HG02571 (cell line): ENCODE measurements around the gene RYR1.
"Not testable (repeated sequence)": the region's sequence is repeated elsewhere in the genome, so short reads cannot be mapped to it uniquely, and the experiment has no call there.

Experiments
- ATAC-seq: cut with Tn5 transposase; IDR thresholded peaks from one replicate; pipeline ENCODE4 v1.9.1; 2021; ENCODE audit warnings: mild to moderate bottlenecking, moderate library complexity; ENCODE audit not compliant: unreplicated experiment

RYR1 gene

DNA sequence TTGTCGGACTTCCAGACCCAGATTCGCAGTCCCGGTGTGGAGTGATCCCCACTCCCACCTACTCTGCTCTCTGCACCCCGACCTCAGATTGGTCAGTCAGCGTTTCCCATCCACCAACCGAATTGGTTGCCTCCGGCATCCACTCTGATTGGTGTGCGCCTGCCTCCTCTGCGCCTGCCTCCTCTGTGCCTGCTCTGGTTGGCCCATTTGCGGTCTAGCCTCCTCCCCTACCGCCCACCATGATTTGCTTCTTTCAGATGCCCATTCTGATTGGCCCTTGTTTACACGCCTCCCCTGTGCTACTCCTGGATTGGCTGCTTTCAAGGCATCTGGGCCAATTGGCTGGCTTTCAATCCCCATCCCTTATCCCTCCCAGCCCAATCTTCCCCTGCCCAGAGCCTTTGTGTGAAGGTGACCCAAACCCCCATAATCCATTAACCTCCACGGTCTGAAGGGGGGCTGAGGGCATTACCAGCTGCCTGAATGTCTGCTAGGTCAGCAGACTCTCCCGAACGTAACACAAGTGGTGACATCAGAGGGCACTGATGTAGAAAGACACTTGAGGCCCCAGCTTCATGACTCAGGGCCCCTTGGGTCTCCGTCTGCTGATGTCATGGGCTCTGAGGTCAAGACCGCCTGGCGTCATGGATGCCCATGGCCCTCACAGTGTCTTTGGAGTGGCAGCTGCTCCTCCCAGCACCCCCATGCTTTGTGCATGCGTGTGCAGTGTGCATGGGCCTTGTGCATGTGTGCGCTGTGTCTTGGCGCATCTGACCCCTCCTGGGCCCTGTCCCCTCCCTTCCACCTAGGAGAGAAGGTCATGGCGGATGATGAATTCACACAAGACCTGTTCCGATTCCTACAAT, 103.8 kb downstream of the RYR1 start:
- no peak for ATAC-seq

DNA sequence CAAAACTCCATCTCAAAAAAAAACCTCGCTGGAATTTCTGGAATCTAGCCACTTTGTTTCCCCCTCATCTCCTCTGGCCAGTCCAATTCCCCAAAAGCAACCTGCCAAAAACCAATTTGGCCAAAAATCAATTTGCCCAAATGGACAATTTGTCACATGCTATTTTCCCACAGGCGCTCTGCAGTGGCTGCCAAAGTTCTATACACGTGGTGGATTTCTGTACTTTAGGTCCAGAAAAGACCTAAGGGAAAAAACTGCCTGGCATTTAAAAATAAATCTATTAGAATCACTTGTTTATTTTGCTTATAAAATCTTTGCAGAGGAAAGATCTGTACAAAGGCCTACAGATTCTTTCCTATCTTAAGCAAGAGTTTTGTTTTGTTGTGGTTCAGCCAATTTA, 104.9 kb downstream of the RYR1 start:
- ATAC-seq: no peak

DNA sequence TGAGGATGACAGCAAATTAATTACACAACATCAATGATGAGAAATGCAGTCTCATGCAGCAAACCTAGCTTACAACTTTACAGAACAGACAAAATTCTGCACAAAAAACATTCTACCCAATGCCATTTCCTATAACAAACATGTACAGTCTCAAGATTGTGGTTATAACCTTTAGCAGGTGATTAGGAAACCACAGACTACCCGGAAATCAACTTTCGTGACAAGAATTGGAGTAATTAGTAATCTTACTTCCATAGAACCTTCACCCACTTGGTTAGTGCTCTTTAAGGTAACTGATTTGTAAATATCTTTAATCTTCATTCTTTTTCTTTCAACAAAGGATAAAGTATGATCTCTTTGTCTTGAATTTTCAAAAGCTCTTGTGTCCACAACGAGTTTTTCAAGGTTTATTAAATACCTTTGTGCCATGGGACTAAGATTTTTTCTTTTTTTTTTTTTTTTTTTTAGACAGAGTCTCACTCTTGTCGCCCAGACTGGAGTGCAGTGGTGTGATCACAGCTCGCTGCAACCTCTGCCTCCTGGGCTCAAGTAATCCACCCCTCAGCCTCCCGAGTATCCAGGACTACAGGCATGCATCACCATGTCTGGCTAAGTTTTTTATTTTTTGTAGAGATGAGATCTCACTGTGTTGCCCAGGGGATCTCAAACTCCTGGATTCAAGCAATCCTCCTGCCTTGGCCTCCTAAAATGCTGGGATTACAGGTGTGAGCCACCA, 105.5 kb downstream of the RYR1 start:
- no peak for ATAC-seq

DNA sequence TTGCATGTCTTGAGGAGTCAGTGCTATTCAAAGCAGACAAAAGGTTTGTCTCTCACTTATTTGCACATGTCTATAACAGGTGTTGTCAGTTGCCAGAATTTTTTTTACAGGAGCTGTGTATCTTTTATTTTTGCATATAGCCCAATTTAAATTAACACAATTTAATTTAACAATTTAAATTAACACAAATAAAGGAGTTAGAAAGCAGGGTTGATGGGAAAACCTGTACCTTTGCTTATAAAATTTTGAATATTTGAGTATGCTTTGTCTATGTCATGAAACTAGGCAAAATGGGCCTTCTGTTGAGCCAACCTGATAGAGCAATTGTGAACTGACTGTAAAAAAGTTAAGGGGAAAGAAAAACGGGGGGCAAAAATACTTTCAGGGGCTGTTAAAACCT, 106.3 kb downstream of the RYR1 start:
- no peak for ATAC-seq

DNA sequence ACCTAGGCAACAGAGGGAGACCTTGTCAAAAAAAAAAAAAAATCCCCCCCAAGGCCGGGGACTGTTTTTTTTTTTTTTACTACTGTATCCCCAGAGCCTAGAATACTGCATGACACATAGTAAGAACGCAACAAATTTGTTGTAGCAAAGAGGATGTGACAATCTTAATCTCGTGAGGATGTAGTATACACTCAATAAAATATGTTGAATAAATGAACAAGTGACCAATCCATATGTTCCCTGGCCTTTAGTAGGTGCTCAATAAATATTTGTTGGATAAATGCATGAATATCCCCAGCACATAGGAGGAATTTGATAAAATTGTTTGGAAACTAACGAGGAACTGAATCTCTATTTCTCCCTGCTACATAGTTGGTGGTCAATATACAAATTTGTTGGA, 108.5 kb downstream of the RYR1 start:
- ATAC-seq: no peak

DNA sequence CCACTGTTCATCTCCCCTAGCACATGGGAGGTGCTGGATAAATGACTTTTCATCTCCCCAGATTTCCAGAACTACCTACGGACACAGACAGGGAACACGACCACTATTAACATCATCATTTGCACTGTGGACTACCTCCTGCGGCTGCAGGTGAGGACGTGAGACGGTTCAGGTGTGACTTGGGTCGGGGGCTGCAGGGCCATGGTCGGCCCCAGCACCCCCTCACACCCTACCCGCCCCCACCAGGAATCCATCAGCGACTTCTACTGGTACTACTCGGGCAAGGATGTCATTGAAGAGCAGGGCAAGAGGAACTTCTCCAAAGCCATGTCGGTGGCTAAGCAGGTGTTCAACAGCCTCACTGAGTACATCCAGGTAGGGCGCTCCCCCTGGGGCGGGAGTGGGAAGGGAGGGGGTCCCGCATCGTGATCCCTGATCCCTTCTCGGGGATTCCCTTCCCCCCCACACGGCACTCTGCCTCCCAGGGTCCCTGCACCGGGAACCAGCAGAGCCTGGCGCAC, 109.9 kb downstream of the RYR1 start:
- no peak for ATAC-seq

DNA sequence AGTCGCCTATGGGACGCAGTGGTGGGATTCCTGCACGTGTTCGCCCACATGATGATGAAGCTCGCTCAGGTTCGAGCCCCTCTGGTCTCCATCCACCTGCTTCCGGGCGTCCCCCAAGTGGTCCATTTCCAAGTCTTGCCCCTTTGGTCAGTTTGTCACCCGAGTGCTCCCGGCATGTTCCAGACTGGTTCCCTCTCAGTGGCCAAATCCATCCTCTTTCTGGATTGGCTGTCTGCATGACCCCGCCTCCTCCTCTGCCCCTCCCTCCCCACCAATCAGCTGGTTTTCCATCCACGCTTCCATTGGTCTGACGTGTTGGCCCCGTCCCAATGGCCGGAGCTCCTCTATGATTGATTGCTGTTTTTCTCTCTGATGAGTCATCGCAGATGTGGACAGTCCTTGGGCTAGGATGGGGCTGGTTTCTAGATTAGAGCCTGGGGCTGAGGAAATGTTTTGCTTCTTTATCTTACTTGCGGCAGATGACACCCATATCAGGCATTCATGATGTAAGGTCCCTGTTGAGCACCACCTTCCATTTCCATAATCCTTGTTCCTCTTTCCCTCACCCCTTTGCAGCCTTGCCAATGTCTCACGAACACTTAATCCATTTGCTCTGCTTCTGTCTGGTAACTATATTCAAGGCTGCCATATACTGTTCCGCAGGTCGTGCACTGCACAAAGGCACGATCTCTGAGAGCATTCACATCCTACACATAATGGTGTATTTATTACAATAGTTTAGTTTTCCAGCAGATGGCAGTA, 110.5 kb downstream of the RYR1 start:
- no peak for ATAC-seq

DNA sequence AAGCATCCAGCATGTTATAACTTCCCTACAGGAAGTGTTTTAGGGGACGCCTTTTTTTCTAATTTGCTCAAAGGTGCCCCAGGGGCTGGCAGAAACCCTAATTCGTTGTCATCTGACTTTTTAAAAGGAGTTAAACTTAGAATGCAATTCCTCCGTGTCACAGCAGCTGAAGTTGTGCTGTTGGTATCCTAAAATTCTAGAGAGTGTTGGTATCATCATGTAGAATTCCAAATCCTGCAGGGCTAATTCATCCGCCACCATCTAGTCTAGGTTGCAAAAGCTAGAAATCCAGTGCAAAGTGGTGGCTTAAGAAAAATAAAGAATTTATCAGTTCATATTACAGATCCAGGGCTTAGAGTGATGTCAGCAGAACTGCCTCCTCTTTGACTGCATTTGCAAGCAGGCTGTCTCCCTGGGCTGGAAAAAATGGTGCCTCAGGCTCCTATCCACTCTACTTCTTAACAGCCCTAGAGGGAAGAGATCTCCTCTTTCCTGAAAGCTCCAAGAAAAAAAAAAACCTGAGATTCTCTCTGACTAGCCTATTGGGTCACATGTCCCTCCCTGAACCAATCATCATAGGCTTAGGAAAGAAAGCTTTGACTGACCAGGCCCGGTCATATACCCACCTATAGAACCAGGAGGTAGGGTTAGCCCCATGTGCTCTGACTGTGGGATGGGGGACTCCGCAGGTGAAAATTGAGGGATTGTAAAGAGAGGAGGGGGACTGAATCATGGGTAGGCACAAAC, 111.3 kb downstream of the RYR1 start:
- ATAC-seq: no peak

DNA sequence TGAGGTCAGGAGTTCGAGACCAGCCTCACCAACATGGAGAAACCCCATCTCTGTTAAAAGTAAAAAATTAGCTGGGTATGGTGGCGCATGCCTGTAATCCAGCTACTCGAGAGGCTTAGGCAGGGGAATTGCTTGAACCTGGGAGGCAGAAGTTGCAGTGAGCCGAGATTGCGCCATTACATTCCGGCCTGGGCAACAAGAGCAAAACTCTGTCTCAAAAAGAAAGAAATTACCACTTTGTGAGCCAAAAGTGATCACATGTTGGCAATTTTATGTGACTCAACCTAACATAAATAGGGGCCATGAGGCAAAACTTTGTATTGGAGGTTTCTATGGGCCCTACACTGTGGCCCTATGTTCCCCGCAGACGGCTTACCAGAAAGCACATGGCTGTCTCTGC, 112.1 kb downstream of the RYR1 start:
- no peak for ATAC-seq

DNA sequence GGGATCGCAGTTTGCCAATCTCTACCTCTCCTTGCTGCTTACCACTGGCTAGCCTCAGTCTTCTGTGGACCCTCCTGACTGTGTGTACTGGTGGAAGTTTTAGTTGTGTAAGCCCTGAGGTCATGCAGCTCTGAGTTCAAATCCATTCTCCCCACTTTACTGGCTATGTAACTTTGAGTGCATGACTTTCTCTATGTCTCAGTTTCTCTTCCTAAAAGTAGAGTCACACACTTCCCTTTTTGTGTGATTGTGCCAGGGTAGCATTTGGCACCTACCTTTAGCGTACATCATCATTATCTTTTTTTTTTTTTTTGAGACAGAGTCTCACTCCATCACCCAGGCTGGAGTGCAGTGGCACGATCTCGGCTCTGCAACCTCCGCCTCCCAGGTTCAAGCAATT, 113.9 kb downstream of the RYR1 start:
- no peak for ATAC-seq

DNA sequence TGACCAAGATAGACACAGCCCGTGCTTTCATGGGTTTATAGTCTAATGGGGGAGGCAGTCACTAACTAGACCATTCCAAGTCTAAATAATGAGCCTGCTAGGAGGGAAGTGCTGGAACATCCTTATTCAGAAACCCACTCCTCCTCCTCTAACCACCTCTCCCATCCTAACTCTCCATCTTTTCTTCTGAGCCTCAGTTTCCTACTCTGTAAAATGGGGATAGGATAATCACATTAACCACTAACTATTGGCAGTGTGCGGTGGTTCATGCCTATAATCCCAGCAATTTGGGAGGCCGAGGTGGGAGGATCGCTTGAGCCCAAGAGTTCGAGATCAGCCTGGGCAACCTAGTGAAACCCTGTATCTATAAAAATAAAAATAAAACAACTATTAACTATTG, 115.6 kb downstream of the RYR1 start:
- no peak for ATAC-seq

DNA sequence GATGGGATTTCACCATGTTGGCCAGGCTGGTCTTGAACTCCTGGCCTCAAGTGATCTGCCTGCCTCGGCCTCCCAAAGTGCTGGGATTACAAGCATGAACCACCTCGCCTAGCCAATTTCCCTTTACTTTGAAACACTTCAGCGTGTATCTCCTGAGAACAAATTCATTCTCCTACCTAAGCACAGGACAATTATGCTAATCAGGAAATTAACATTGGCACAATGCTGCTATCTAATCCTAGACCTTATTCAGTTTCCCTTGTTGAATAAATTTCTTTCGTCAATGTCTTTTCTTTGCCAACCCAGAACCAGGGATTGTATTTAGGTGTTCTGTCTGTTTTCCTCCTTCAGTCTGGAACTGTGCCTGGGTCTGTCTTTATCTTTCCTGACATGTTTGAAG, 116.5 kb downstream of the RYR1 start:
- no peak for ATAC-seq

DNA sequence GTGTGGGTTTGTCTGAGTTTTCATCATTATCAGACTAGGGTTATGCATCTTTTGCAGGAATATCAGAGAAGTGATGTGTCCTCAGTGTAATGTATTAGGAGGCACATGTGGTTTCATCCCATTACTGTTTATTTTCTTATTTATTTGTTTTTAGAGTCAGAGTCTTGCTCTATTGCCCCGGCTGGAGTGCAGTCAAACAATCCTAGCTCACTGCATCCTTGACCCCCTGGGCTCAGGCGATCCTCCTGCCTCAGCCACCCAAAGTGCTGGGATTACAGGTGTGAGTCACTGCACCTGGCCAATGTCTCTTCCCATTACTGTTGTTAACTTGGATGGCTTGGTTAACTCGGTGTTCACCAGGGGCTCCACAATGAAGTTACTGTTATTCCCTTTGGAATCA, 116.9 kb downstream of the RYR1 start:
- ATAC-seq: no peak

DNA sequence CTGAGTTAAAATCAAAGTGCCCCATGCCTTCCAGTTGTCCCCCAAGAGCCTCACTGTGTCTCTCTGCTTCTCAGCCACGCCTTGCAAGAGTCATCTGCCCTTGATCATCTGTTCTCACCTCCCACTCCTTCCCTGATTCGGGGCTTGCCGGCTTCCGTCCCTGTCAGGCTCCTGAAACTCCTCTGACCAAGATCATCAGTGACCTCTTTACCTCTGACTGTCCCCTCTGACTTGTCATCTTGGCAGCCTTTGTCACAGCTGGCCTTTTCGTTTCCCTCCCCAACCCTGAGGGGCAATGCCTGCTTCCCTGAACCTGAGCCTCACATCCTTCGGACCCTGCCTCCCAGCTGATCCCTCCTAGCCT, 117.9 kb downstream of the RYR1 start:
- ATAC-seq: peak; percentile 54

DNA sequence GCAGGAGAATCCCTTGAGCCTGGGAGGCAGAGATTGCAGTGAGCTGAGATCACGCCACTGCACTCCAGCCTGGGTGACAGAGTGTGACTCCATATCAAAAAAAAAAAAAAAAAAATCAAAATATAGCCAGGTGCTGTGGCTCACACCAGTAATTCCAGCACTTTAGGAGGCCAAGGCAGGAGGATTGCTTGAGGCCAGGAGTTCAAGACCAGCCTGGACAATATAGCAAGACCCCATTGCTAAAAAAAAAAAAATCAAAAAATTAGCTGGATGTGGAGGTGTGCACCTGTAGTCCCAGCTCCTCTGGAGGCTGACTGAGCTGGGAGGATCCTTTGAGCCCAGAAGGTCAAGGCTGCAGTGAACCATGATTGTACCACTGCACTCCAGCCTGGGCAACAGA, 119.7 kb downstream of the RYR1 start:
- ATAC-seq: not testable (repeated sequence)

DNA sequence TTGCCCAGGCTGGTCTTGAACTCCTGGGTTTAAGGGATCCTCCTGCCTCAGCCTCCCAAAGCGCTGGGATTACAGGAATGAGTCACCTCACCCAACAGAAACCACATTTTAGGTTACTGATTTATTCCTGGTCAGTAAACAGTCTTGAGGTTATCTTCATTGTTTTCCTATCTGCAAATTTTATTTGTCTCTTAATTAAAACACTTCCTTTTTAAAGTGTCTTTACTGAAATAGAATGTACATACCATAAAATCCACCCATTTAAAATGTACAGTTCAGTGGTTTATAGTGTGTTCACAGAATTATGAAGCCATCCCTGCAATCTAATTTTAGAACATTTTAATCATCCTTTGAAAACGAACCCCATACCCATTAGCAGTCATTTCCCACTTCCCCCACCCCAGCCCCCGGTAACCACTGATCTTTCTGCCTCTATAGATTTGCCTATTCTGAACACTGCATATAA, 121.2 kb downstream of the RYR1 start:
- no peak for ATAC-seq

DNA sequence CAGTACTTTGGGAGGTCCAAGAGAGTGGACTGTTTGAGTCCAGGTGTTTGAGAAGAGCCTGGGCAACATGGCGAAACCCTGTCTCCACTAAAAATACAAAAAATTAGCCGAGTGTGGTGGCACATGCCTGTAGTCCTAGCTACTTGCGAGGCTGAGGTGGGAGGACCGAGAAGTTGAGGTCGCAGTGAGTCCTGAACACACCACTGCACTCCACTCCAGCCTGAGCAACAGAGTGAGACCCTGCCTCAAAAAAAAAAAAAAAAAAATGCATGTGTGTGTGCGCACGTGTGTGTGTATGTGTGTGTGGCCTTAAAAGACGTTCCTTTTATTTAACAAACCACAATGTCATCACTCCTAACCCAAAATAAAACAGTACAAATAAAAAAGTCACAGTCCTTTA, 121.7 kb downstream of the RYR1 start:
- ATAC-seq: no peak

DNA sequence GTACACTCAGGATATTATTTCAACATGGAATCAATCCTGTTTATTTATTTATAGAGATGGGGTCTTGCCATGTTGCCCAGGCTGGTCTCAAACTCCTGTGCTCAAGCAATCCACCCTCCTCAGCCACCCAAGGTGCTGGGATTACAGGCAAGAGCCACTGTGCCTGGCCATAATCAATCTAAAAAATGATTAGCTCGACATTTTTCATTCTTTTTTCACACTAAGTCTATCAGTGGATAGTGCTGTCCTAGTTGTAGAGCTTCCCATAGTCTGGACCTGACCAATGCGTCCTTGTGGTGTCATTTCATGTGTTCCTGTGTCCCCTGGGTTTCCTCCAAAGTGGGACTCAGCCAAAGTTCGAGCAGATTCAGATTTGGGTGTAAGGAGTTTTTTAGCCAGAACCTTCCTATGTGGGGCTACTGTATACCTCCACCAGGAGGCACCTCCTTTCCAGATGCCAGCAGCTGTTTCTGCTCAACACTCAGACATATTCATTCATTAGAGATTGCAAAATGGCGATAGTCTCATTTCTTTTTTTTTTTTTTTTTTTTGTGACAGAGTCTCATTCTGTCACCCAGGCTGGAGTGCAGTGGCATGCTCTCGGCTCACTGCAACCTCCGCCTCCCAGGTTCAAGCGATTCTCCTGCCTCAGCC, 123.2 kb downstream of the RYR1 start:
- ATAC-seq: no peak

DNA sequence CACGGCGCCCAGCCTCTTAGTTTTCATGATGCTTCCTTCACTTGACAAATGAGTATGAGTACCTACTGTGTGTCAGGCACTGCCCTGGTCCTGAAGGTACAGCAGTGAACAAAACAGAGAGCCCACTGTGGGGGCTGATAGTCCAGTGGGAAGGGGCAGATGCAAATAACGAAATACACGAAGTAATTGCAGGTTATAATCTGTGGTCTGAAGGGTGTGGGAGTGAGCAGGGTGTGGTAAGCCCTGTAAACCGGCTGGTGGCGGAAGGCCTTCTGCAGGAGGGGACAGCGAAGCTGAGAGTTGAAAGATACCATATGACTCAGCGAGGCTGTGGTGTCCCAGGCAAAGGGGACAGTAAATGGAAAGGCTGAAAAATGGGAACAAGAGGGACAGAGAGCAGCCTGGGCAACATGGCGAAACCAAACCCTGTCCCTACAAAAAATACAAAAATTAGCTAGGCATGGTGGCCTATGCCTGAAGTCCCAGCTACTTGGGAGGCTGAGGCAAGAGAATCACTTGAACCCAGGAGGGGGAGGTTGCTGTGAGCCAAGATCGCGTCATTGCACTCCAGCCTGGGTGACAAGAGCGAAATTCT, 123.8 kb downstream of the RYR1 start:
- ATAC-seq: no peak

DNA sequence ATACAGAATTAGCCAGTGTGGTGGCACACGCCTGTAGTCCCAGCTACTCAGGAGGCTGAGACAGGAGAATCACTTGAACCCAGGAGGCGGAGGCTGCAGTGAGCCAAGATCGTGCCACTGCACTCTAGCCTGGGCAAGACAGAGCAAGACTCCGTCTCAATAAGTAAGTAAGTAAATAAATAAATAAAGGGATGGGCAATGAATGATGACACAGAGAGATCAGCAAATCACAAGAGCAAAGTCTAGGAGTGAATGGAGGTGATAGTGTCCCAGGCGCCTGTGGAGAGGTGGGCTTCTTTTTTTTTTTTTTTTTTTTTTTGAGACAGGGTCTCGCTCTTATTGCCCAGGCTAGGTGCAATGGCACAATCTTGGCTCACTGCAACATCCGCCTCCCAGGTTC, 125.4 kb downstream of the RYR1 start:
- ATAC-seq: not testable (repeated sequence)
